Measurements from ENCODE around the gene SNX5.

- no peak for TF ChIP-seq CTCF (IDR thresholded peaks at IDR 0.05 in 4 of 5, conservative IDR thresholded peaks at IDR 0.05 in 1 of 5)
- TF ChIP-seq POLR2A (IDR thresholded peaks at IDR 0.05): no peak
Measured at GRCh38 chr20:17912916-17913315, 55.7 kb downstream of the SNX5 start.

All from gastrocnemius medialis (tissue), 4 donors.